Measurements from ENCODE around the gene RIMBP3C.

- TF ChIP-seq POLR2AphosphoS5 (IDR thresholded peaks at IDR 0.05; ENCODE audit: low read depth, low read length) (no peak), TAF1 (IDR thresholded peaks at IDR 0.05; ENCODE audit: borderline replicate concordance, insufficient read depth, low read length) (no peak), SIN3A (IDR thresholded peaks at IDR 0.05; ENCODE audit: borderline replicate concordance, insufficient read depth, low read length) (no peak), FOXP2 (optimal IDR thresholded peaks at IDR 0.05; ENCODE audit: borderline replicate concordance, extremely low read depth, extremely low read length, insufficient read depth) (no peak)
These were observed 34.1 kb upstream of the RIMBP3C start for GRCh38 chr22:21585389-21585788.
